ENCODE measurements around the gene S100A7. TPM values are rescaled to one million over a fixed set of nuclear protein-coding genes. Genes with fewer than 3 reads are reported as not detected.
"Not testable (repeated sequence)": the region's sequence is repeated elsewhere in the genome, so short reads cannot be mapped to it uniquely, and the experiment has no call there.

S100A7 gene
- total RNA-seq, 2 donors from 2014 or later = not detected

GRCh38 chr1:153420306-153420705, 40.1 kb downstream of the S100A7 start:
- Histone ChIP-seq H3K27ac (no peak overlapping the region), H3K36me3 (no peaks in the 10 kb centered on the region), H3K27me3 (no peaks in the 10 kb centered on the region), H3K9me3 (no peaks in the 10 kb centered on the region), H3K4me1 (no peaks in the 10 kb centered on the region), H3K4me3 (no peak overlapping the region)
- DNase-seq (ENCODE audit: low spot score) = peak; percentile 4
- TF ChIP-seq CTCF (IDR thresholded peaks at IDR 0.05) = no peak

DNA sequence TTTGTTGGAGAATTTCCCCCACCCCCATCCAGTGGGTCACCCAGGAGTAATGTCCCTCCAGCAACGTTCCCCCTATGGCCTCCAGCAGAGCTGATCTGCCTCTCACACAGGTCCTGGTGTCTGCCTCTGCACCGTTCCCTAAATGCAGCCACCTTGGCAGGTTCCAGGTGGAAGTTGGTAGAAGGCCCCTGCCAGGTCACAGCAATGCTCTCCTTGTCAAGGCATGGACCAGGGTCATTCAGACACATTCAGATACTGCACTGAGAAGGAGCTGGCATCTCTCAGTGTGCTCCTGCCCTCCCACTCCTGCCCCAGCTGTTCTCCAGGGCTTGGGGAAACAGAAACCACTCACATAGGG, 41.0 kb downstream of the S100A7 start:
- H3K4me1 ChIP-seq, H3K27ac ChIP-seq, H3K27me3 ChIP-seq, H3K4me3 ChIP-seq, H3K36me3 ChIP-seq, H3K9me3 ChIP-seq: not testable (repeated sequence)
- DNase-seq (ENCODE audit: low spot score) = peak; percentile 23

DNA sequence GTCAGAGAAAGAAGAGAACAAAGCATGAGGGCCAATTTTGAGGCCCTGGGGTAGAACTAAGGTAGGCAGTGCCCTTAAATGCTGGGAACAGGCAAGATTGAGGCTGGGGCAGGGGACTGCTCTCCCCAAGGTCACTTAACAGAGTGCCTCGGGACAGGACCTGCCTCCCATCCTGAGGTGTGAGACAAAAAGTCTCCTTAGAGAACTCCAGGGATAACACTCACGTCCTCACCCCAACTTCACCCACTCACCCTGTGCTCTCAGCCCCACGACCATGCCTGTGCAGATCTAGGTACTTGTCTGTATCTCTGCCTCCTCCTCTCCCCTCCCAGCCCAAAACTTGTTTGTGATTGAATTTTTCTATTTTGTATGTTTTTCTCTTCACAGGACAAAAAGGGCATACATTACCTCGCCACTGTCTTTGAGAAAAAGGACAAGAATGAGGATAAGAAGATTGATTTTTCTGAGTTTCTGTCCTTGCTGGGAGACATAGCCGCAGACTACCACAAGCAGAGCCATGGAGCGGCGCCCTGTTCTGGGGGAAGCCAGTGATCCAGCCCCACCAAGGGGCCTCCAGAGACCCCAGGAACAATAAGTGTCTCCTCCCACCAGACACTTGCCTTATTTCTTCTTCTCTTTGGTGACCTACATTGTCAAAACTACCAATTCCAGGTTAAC, 41.6 kb downstream of the S100A7 start:
- peak; percentile 18 for DNase-seq (ENCODE audit: low spot score)
- not testable (repeated sequence) for H3K9me3 ChIP-seq, H3K4me3 ChIP-seq

GRCh38 chr1:153417136-153417888, 43.1 kb downstream of the S100A7 start:
- H3K27me3 ChIP-seq = no peaks in the 10 kb centered on the region
- TF ChIP-seq CTCF (IDR thresholded peaks at IDR 0.05) = no peak
- no peaks in the 10 kb centered on the region for H3K4me1 ChIP-seq
- no peak overlapping the region for H3K4me3 ChIP-seq
- H3K27ac ChIP-seq = no peak overlapping the region
- no peaks in the 10 kb centered on the region for H3K9me3 ChIP-seq
- peak; percentile 32 for DNase-seq (ENCODE audit: low spot score)
- H3K36me3 ChIP-seq = no peaks in the 10 kb centered on the region

More for the DNA sequence above, 41.6 kb downstream of the S100A7 start:
- H3K27ac ChIP-seq, H3K27me3 ChIP-seq, H3K36me3 ChIP-seq, H3K4me1 ChIP-seq: not testable (repeated sequence)

DNA sequence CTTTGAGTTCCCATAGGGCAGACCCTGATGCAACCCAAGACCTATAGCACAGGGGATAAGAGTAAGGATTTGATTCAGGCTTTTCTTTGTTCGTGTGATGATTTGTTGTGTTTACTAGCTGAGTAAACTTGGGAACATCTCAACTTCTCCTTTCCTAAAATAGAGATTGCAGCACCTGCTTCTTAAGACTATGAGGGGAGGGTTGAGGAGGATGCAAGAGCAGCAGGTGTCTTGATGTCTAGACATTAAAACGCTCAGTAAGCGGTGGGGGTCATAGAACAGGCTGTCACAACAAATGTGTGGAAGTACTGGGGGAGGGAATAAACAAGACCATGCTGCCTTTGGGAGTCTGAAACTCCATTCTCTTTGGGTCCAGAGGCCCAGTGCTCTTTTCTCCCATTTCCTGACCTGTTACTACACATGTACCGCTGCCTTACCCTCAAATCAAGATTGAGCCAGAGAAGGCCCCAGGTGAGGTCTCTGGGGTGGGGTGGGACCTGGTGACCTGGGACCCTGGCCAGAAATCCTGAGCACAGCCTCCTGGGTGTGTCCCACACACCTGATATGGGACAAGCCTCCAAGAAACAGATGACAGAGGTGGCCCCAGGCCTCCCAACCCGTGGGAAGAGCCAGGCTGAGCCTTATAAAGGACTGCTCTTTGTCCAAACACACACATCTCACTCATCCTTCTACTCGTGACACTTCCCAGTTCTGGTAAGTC, 44.4 kb downstream of the S100A7 start, which contains the start of gene S100A7A:
S100A7A (plus strand) TSS at position 671 of the 721 bp plus-strand sequence. CDS start 1,563 bp downstream, outside the sequence.
- Histone ChIP-seq H3K4me3 (no peak within 1 kb of the TSS), H3K9me3 (no peaks in the 10 kb centered on the region), H3K4me1 (no peaks in the 10 kb centered on the region), H3K27ac (no peak within 1 kb of the TSS), H3K27me3 (no peaks in the 10 kb centered on the region), H3K36me3 (no peaks in the 10 kb centered on the region)
- TF ChIP-seq CTCF (IDR thresholded peaks at IDR 0.05) = no peak
- peak; percentile 28 for DNase-seq (ENCODE audit: low spot score)

- not testable (repeated sequence) for H3K9me3 ChIP-seq; H3K36me3 ChIP-seq; H3K27me3 ChIP-seq; H3K4me1 ChIP-seq; H3K4me3 ChIP-seq; H3K27ac ChIP-seq; DNase-seq (ENCODE audit: low spot score)
Measured at GRCh38 chr1:153413961-153414360, 46.5 kb downstream of the S100A7 start.

Other genes starting within 250 kb of the S100A7 start
- gene PRR9, start 243.1 kb downstream of the S100A7 start, total RNA-seq = 1 to 10 TPM; 1.2 to 1.9 TPM
- not detected for gene LORICRIN, start 201.0 kb downstream of the S100A7 start, total RNA-seq
- gene PGLYRP3, start 147.7 kb downstream of the S100A7 start, total RNA-seq = not detected
- gene PGLYRP4, start 111.8 kb downstream of the S100A7 start, total RNA-seq = not detected
- 100 to 1,000 TPM in 1 of 2 donors, 10 to 100 TPM in 1; 65.7 to 199 TPM for gene S100A9, start 102.8 kb downstream of the S100A7 start, total RNA-seq
- gene S100A12, start 85.0 kb downstream of the S100A7 start, total RNA-seq = 1 to 10 TPM; 5.5 to 5.7 TPM
- gene S100A8, start 69.6 kb downstream of the S100A7 start, total RNA-seq = 10 to 100 TPM; 19.1 to 37.1 TPM
- gene S100A7A, start 44.1 kb downstream of the S100A7 start, total RNA-seq = not detected
- 100 to 1,000 TPM; 156 to 324 TPM for gene S100A6, start 75.3 kb upstream of the S100A7 start, total RNA-seq
- gene S100A5, start 80.3 kb upstream of the S100A7 start, total RNA-seq = not detected
- 100 to 1,000 TPM; 144 to 156 TPM for gene S100A4, start 85.2 kb upstream of the S100A7 start, total RNA-seq
- 1 to 10 TPM; 1.8 to 3.4 TPM for gene S100A3, start 88.6 kb upstream of the S100A7 start, total RNA-seq
- gene S100A2, start 105.2 kb upstream of the S100A7 start, total RNA-seq = not detected
- gene S100A16, start 152.5 kb upstream of the S100A7 start, total RNA-seq = 10 to 100 TPM; 62.7 to 85.1 TPM
- gene S100A14, start 155.7 kb upstream of the S100A7 start, total RNA-seq = 1 to 10 TPM in 1 of 2 donors, under 1 TPM in 1; 0.55 to 2.4 TPM
- 100 to 1,000 TPM; 114 to 314 TPM for gene S100A13, start 166.9 kb upstream of the S100A7 start, total RNA-seq
- 1,000 to 10,000 TPM in 1 of 2 donors, 100 to 1,000 TPM in 1; 965 to 2,413 TPM for gene S100A1, start 167.8 kb upstream of the S100A7 start, total RNA-seq
- 10 to 100 TPM; 38.2 to 50.1 TPM for gene CHTOP, start 173.4 kb upstream of the S100A7 start, total RNA-seq
- gene SNAPIN, start 198.1 kb upstream of the S100A7 start, total RNA-seq = 10 to 100 TPM; 60.8 to 84.0 TPM
- 10 to 100 TPM; 69.2 to 80.9 TPM for gene ILF2, start 210.3 kb upstream of the S100A7 start, total RNA-seq
- 10 to 100 TPM; 19.3 to 42.9 TPM for gene NPR1, start 218.0 kb upstream of the S100A7 start, total RNA-seq

Data from right atrium auricular region (tissue), 2 donors.